Right cardiac atrium (tissue), 5 donors: Measurements from ENCODE around the gene SORCS2. TPM values are rescaled to one million over a fixed set of nuclear protein-coding genes. Genes with fewer than 3 reads are reported as not detected.
A peak's percentile ranks its signal among the peaks of the same experiment; 100 is the strongest.

Experiments
- ATAC-seq, 2 donors: fragments of 200-7000 bp; cut with Tn5 transposase; one replicate each; pipeline versions ENCODE4 v1.8.0 to v1.9.1; 2020; ENCODE audit warnings: moderate library complexity in 2 of 2, mild to moderate bottlenecking in 1 of 2
- DNase-seq, 3 donors: peaks; one replicate each; pipeline ENCODE4 v3.0.0-alpha.2; 2020
- H3K27ac ChIP-seq: one replicate; pipeline ENCODE4 v1.5.1; 2013; ENCODE audit warnings: mild to moderate bottlenecking, low read length, control low read depth, moderate library complexity
- H3K27me3 ChIP-seq: one replicate; pipeline ENCODE4 v1.6.1; 2013; ENCODE audit not compliant: control insufficient read depth, insufficient read depth
- H3K4me1 ChIP-seq: one replicate; pipeline ENCODE4 v1.6.1; 2013; ENCODE audit warnings: low read length; ENCODE audit not compliant: control insufficient read depth, insufficient read depth
- H3K4me3 ChIP-seq: one replicate; pipeline ENCODE4 v1.5.1; 2013; ENCODE audit warnings: low read length, control low read depth
- H3K9me3 ChIP-seq: one replicate; pipeline ENCODE4 v1.6.1; 2013; ENCODE audit warnings: low read length; ENCODE audit not compliant: control insufficient read depth
- WGBS: extraction: QIAGEN DNeasy Blood & Tissue Kit; methylation state at CpG from one replicate; pipeline ENCODE4 v1.1.7; 2013; 5-methylcytosine and 5-hydroxymethylcytosine counted together
- intact Hi-C, 4 donors: fragments of 100-400 bp; cut with DNase I; formaldehyde crosslinking; loops; one replicate each; pipeline versions ENCODE4 v1.11.0 to v1.14.0; 2022 to 2023
- polyA plus RNA-seq: library from polyadenylated mRNA; stranded (reverse); fragments of 200-250 nt; gene quantifications from one replicate; pipeline ENCODE4 v1.2.3, GENCODE V29; 2013
- total RNA-seq, 4 donors: library from RNA; stranded (reverse); fragmentation: NEBNext Ultra II Directional; extraction: Animal tissue kit (Norgen Biotek cat#: 25700); gene quantifications; one replicate each; pipeline ENCODE4 v1.2.1, GENCODE V29; 2021
- donor health status: healthy with polysubstance abuse.
- donor health status: DM: no; HTN: yes; CAD: no.
- donor health status: DM: no; HTN: no; CAD: no.
- donor health status: DM: no; HTN: yes; CAD: no; lungs with severe emphysema.
- donor health status: DM: yes; HTN: yes; CAD: no.

The SORCS2 gene
- total and polyA plus RNA-seq, 5 donors = 2.1 to 7.3 (median 2.7) TPM

DNA sequence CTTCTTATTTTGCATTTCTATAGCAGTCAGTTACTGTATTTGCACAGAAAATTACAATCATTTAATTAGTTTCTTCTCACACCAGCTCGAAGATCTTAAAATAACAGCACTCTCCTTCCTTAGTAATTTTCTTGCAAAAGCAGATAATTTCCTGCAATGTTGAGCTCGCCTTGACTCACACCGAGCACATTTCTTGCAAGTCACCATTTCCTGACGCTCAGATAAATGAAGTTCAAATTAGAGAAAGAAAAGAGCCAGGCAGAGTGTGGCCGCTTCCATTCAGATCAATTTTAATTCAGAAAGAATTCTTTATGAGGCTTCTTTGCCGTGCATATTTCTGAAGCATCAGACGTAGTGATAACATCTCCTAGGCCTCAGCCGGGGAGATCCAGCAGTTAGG lies 10.1 kb downstream of the SORCS2 start:
- intact Hi-C loops = no loop called here
- ATAC-seq = no peak
- no peak overlapping the region for H3K27ac ChIP-seq
- 62% methylated on average over 8 of the region's 8 CpGs for WGBS
- H3K4me3 ChIP-seq = no peak overlapping the region
- H3K27me3 ChIP-seq = no peaks in the 10 kb centered on the region
- no peaks in the 10 kb centered on the region for H3K4me1 ChIP-seq
- DNase-seq = no peak
- no peaks in the 10 kb centered on the region for H3K9me3 ChIP-seq

DNA sequence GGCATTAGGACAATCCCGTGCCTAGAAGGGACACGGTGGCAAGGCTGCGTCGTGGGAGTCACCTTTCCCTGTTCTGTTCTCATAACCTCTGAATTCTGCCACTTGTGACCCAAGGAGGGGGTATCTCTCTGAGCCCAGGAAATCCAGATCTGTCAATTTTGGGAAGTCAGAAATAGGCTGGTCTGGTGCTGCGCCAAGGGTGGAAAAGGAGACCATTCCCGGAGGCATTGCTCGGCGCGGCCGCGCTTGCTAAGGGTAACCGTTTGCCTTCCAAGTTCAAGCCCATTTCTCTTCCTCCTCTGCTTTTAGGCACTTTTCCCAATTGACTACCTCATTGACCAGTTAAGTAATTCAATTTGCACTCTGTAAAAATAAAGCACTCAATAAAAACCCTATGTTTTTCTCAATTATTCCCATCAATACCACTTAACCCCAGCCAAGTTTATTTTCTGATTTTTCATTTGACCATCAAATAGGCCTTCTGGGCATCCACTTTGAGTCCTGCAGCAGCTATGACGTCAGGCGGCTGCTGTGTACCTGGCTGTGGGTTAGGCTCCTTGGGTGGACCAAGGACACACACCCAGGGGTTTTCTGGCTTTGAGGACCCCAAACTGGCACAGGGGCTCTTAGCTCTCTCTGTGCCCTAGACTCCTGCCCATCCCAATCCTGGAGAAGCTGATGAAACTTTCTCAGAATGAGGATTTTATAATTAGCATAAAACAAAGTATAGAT lies 12.5 kb downstream of the SORCS2 start:
- WGBS = 77% methylated on average over 14 of the region's 14 CpGs
- DNase-seq = peak in 1 of 3 donors; percentile 59
- ATAC-seq = no peak
- Histone ChIP-seq H3K4me1 (peaks cover 4% of the 10 kb centered on the region), H3K4me3 (no peak overlapping the region), H3K27ac (no peak overlapping the region), H3K9me3 (no peaks in the 10 kb centered on the region), H3K27me3 (no peaks in the 10 kb centered on the region)
- intact Hi-C loops = no loop called here

DNA sequence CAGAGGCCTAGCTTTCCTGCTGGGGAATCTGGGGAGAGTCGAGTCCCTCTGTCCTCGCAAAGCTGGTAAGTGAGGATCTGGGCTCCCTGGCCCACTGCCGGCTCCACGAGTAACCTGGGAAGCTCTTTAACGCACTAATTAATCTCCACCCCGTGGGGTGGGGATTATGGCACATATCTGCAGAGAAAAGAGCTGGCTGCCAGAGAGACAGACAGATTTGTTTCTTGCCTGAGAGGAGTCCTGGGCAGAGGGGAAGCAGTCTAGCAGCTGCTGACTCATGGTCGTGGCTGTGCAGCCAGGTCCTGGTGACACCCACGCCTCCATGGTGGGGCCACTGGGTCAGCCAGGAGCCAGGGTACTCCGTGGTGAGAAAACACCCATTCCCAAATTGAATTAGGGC lies 14.0 kb downstream of the SORCS2 start:
- Histone ChIP-seq H3K4me1 (peaks cover 5% of the 10 kb centered on the region), H3K27me3 (no peaks in the 10 kb centered on the region), H3K27ac (peak overlapping the region; percentile 84), H3K9me3 (no peaks in the 10 kb centered on the region), H3K4me3 (no peak overlapping the region)
- peak; percentile 70 to 82 (median 75) for DNase-seq
- WGBS = 28% methylated on average over 9 of the region's 9 CpGs
- peak; percentile 72 to 85 for ATAC-seq
- intact Hi-C loops = no loop called here

DNA sequence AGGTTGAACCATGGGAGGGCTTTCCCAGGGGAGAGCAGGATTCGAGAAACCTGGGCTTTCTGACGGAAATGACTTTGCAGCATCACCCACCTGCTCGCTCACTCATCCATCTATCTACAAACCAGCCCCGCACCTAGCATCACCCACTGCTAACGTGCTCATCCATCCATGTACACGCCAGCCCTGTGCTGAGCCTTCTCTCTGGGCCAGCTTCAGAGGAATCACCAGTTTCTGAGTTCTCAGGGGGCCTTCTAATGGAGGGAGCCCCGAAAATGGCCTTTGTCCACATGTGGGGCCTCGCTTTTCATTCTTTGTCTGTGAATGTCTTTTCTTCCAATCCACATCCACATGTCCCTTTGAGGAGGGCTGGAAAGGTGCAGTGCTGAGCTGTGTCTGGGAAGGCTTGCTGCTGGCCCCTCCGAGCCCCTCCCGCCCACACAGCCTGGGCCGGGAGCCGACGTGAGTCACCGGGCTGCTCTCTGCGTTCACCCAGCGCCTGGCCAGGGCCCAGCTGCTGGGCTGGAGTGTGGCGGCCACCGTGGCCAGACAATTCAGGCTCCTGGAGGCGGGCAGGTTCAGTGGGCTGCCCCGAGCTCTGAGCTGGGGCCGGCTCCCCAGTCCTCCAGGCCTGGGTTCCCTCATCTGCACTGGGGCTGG lies 14.7 kb downstream of the SORCS2 start:
- H3K27me3 ChIP-seq = no peaks in the 10 kb centered on the region
- H3K27ac ChIP-seq = peak overlapping the region; percentile 84
- 32% methylated on average over 21 of the region's 21 CpGs for WGBS
- no peak overlapping the region for H3K4me3 ChIP-seq
- ATAC-seq = peak; percentile 96
- peaks cover 5% of the 10 kb centered on the region for H3K4me1 ChIP-seq
- H3K9me3 ChIP-seq = no peaks in the 10 kb centered on the region
- intact Hi-C loops = no loop called here
- peak; percentile 88 to 95 (median 94) for DNase-seq

DNA sequence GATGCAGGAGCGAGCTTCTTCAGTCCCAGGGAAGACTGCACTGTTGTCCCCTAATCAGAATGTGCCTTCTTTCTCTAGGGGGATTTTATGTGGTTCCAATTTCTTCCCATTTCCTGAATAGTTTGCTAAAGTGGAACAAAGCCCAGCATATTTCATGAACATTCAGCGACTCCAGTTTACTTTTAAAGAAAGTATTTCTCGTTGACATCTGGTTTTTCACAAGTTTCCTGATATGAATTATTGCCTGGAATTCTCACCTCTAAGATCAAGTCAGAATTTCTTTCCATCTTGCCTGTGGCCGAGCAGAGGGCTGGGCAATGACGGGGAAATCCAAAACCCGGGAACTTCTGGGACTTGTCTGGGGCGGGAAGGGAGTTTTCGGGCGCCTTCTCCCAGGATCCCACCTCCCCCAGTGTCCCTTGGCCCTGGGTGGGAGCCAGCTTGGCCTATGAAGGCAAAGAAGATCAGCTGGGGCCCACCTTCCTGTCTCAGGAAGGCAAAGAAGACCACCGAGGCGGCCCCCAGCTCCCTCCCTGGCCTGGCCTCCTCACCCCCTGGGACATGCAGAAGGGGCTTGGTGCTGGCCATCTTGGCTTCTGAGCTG lies 15.4 kb downstream of the SORCS2 start:
- WGBS = 53% methylated on average over 11 of the region's 11 CpGs
- H3K27me3 ChIP-seq = no peaks in the 10 kb centered on the region
- no peaks in the 10 kb centered on the region for H3K9me3 ChIP-seq
- ATAC-seq (peak; percentile 10 to 17), DNase-seq (peak in 1 of 3 donors; percentile 66)
- H3K27ac ChIP-seq = peak overlapping the region; percentile 73
- intact Hi-C loops = no loop called here
- H3K4me1 ChIP-seq = peaks cover 5% of the 10 kb centered on the region
- H3K4me3 ChIP-seq = no peak overlapping the region

DNA sequence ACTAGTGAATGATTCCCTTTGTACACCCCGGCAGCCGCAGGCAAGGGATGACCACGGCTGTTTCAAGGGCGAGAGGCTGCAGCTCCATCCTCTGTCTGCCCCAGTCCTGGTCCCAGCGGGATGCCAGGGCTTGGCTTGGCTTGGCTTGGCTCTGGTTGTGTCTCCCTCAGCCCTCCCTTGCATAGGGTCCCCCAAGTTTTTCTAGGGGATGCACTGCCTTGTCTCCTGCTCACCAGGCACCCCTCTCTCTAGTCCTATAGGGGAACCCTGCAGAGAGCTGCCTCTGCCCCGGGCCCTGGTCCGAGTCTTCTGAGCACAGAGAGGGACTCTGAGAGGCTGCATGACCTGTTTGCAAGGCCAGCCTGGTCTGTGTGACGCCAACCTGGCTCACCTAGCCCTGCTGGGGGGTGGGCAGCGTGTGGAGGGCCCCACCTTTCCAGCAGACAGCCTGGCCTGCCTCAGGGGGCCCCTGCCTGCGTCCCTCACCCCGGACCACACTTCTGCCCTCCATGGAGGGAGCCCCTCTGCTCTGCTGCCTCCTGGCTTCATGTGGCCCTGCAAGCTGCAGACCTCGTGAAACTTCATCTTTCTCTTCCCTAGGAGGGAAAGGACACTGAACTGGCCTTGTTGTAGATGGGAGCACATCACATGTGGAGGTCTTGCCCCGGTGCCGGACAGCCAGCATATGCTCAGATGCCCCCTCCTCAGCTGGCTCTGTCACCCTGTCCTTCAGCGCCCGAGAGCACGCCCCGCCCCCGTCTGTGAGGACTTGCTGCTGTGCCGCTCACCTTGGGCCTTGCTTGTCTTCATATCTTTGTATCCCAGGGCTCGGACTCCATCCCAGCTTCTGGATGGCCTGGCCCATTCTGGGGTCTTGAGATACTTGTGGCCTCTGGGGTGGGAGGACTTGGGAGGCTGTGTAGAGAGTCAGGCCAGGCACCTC lies 16.4 kb downstream of the SORCS2 start:
- Histone ChIP-seq H3K4me3 (no peak overlapping the region), H3K4me1 (peaks cover 5% of the 10 kb centered on the region), H3K27me3 (no peaks in the 10 kb centered on the region), H3K9me3 (no peaks in the 10 kb centered on the region), H3K27ac (no peak overlapping the region)
- no peak for ATAC-seq
- intact Hi-C loops = no loop called here
- DNase-seq = peak in 2 of 3 donors; percentile 51 to 52
- 88% methylated on average over 21 of the region's 21 CpGs for WGBS

DNA sequence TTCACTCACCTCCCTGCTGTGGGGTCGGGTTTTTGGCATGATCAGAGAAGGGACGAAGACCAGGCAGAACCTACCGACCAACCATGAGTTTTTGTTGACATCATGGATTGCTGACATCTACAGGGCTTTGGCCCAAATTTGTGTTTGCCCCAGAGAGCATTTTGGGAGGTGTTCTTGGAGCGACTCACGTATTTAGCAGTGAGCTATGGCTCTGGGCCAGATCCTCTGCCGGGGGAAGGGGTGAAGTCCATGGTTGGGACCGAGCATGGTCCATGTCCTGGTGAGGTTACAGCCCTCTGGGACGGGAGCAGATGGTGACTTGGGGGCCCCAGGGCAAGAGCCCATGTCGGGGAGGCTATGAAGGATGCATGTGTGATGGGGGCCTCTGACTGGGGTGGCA lies 17.4 kb downstream of the SORCS2 start:
- DNase-seq (peak in 2 of 3 donors; percentile 31 to 40), ATAC-seq (no peak)
- Histone ChIP-seq H3K4me3 (no peak overlapping the region), H3K9me3 (no peaks in the 10 kb centered on the region), H3K27ac (no peak overlapping the region), H3K27me3 (no peaks in the 10 kb centered on the region), H3K4me1 (peaks cover 5% of the 10 kb centered on the region)
- WGBS = 50% methylated on average over 9 of the region's 9 CpGs
- intact Hi-C loops = no loop called here

DNA sequence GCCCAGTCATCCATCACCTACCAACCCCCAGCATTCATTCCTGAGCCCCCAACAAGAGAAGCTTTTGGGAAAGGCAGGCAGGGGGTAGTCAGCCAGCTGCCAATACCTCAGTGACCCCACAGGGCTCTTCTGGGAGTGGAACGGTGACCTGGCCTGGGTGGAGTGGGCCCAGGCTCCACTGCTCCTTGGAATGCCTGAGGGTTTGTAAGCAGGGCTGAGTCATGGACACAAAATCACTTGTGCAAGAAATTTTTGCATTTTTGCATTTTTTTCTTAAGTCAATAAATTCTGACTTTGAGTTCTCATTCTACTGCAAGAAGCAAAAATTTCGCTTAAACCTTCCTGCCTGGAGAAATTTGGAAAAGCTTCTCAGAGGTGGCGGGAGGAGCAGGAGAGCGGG lies 18.5 kb downstream of the SORCS2 start:
- Histone ChIP-seq H3K4me3 (no peak overlapping the region), H3K27me3 (no peaks in the 10 kb centered on the region), H3K27ac (no peak overlapping the region), H3K9me3 (no peaks in the 10 kb centered on the region), H3K4me1 (peaks cover 5% of the 10 kb centered on the region)
- DNase-seq (peak in 1 of 3 donors; percentile 28), ATAC-seq (no peak)
- intact Hi-C loops = no loop called here
- 86% methylated on average over 4 of the region's 4 CpGs for WGBS

DNA sequence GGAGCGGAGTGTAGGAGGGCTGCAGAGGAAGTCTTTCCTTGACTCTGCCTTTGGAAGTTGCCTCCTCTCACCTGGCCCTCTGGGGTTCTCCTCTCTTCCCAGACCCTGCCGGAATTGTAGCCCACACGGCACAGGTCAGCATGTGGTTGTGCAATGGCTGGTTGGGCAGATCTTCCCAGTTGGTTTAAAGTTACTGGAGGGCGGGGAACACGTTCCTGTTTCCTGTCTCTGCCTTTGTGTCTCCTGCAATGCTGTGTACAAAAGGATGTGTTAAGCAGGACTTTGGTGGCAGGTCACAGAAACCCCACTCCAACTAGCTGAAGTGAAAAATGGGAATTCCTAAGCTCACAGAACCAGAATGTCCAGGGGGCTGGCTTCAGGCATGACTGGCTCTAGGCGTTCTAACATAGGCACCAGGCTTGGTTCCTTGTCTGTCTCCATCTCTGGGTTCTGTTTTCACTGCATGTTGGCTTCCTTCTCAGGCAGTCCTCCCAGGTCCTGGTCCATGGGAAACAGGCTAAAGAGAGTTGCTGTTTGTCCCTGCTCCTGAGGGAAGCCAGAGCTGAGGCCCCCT lies 19.9 kb downstream of the SORCS2 start:
- no peaks in the 10 kb centered on the region for H3K9me3 ChIP-seq
- H3K4me3 ChIP-seq = no peak overlapping the region
- ATAC-seq (no peak), DNase-seq (no peak)
- WGBS = 67% methylated on average over 6 of the region's 6 CpGs
- H3K27ac ChIP-seq = no peak overlapping the region
- peaks cover 5% of the 10 kb centered on the region for H3K4me1 ChIP-seq
- intact Hi-C loops = no loop called here
- no peaks in the 10 kb centered on the region for H3K27me3 ChIP-seq

DNA sequence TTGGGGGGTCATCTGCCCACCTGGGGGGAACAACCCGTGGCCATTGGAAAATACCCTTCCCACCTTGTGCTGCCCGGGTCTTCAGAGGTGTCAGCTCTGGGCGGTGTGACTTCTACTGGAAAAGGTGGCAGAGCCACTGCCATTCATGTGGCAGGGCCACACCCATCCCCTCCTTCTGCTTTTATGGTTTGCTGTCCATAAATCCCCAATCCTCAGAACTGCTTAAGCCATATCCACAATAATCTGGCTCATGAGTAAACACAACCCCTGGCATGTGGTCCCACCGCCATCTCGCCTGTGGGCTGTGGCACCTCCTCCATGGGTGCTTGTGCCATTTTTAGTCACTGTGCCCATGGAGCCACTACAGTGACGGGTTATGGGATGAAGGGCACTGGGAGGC lies 20.6 kb downstream of the SORCS2 start:
- Histone ChIP-seq H3K4me1 (peaks cover 5% of the 10 kb centered on the region), H3K27me3 (no peaks in the 10 kb centered on the region), H3K27ac (no peak overlapping the region), H3K4me3 (no peak overlapping the region), H3K9me3 (no peaks in the 10 kb centered on the region)
- 89% methylated on average over 6 of the region's 6 CpGs for WGBS
- DNase-seq = no peak
- intact Hi-C loops = no loop called here
- no peak for ATAC-seq
